GM20431 (cell line): ENCODE data around the gene MYH10.

Source experiments
- in situ Hi-C: fragments of 300-500 bp; cut with MseI, MboI; formaldehyde crosslinking; loops from one replicate; pipeline ENCODE4 v1.15.0; 2020; ENCODE audit warnings: low sequenced_read_pairs; ENCODE audit not compliant: unreplicated experiment

The MYH10 gene

DNA sequence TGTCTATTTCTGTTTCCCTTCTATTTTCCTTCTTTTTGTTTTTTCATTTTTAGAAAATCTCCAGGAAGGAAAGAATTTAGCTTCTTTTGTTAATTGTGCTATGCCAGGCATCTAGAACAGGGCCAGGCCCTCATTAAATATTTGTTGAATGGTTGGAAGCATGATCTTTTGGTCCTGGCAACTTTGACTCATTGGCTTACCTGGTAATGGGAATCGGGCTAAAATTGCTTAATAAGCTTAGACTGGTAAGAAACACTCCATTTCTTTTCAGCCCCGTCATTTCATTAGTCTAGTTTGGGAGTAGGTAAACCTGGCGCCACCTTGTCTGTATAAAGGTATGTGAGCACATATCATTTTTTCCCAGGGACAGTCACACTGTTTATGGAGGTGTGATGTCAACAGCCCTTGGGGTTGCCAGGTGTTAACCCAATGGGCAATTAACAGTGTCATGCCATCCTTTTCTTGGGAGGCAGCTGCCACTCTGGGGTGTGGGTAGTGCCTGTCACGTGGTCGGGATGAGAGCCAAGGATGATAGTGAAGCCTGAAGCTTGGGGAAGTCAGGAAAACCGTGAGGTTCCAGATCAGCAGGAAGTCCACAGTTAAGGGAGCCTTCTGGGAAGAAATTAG lies 204.3 kb downstream of the MYH10 start:
- in situ Hi-C loops: no loop called here
